Fibroblast of lung (primary cell): Measurements from ENCODE around the gene PRDM16. TPM values are rescaled to one million over a fixed set of nuclear protein-coding genes. Genes with fewer than 3 reads are reported as not detected.

Experiments
- DNase-seq, 2 donors: peaks; one replicate each; pipeline versions ENCODE4 v3.0.0 to v3.0.0-alpha.2; 2010; ENCODE audit warnings: low read depth in 2 of 2
- H2AFZ ChIP-seq: 2 replicates; pipeline ENCODE4 v1.5.1; 2012; ENCODE audit warnings: low read length, control low read depth, inconsistent platforms
- H3K27ac ChIP-seq: 2 replicates; pipeline ENCODE4 v1.5.1; 2011; ENCODE audit warnings: low read length, control low read depth; ENCODE audit not compliant: insufficient read depth
- H3K27me3 ChIP-seq: 2 replicates; pipeline ENCODE4 v1.5.1; 2011; ENCODE audit warnings: mild to moderate bottlenecking, low read length; ENCODE audit not compliant: control insufficient read depth, insufficient read depth
- H3K36me3 ChIP-seq: 2 replicates; pipeline ENCODE4 v1.5.1; 2011; ENCODE audit warnings: low read length; ENCODE audit not compliant: control insufficient read depth, insufficient read depth
- H3K4me1 ChIP-seq: 2 replicates; pipeline ENCODE4 v1.5.1; 2011; ENCODE audit warnings: low read length; ENCODE audit not compliant: control insufficient read depth, insufficient read depth; ENCODE audit errors: extremely low read depth
- H3K4me2 ChIP-seq: 2 replicates; pipeline ENCODE4 v1.5.1; 2011; ENCODE audit warnings: low read length, control low read depth; ENCODE audit not compliant: insufficient read depth; ENCODE audit errors: extremely low read depth
- H3K4me3 ChIP-seq, 4 experiments: fragments of 200-600 bp in 1 of 4; sonication (generic) in 1 of 4; replicated peaks in 1 of 4; 2 replicates each; pipeline ENCODE4 v1.5.1; 2011 to 2016; ENCODE audit warnings: low read length in 4 of 4, low read depth in 3 of 4, mild to moderate bottlenecking in 3 of 4, control low read depth in 2 of 4, inconsistent platforms in 1 of 4, mixed read lengths in 1 of 4; ENCODE audit not compliant: insufficient read depth in 1 of 4; ENCODE audit errors: control extremely low read depth in 1 of 4
- H3K79me2 ChIP-seq: 2 replicates; pipeline ENCODE4 v1.5.1; 2012; ENCODE audit warnings: mild to moderate bottlenecking, low read length, inconsistent platforms; ENCODE audit not compliant: control insufficient read depth, insufficient read depth
- H3K9ac ChIP-seq: 2 replicates; pipeline ENCODE4 v1.5.1; 2011; ENCODE audit warnings: mild to moderate bottlenecking, low read length, control low read depth; ENCODE audit not compliant: insufficient read depth
- H3K9me3 ChIP-seq: 2 replicates; pipeline ENCODE4 v1.5.1; 2012; ENCODE audit warnings: low read depth, low read length; ENCODE audit not compliant: control insufficient read depth, insufficient read depth
- H4K20me1 ChIP-seq: 2 replicates; pipeline ENCODE4 v1.5.1; 2011; ENCODE audit warnings: low read length; ENCODE audit not compliant: control insufficient read depth, insufficient read depth; ENCODE audit errors: extremely low read depth
- CTCF ChIP-seq, 2 donors: IDR thresholded peaks in 1 of 2; conservative IDR thresholded peaks in 1 of 2; 1 replicate in 1 of 2; 2 replicates in 1 of 2; pipeline ENCODE4 v1.5.1; 2011 to 2012; ENCODE audit warnings: low read length in 2 of 2, control low read depth in 1 of 2, inconsistent platforms in 1 of 2, low read depth in 1 of 2, mild to moderate bottlenecking in 1 of 2
- EZH2 ChIP-seq: IDR thresholded peaks from 2 replicates; pipeline ENCODE4 v1.5.1; 2012; ENCODE audit warnings: low read length, control low read depth, mild to moderate bottlenecking; ENCODE audit errors: missing control alignments
- polyA plus RNA-seq, 2 donors: library from polyadenylated mRNA; depleted of rRNA in 1 of 2; stranded (reverse) in 1 of 2; unstranded in 1 of 2; fragments of >200 nt; gene quantifications; 2 replicates each; pipeline ENCODE4 v1.2.1, GENCODE V29; 2011 to 2012; ENCODE audit warnings: missing spikeins in 1 of 2
- total RNA-seq: library from RNA; depleted of rRNA; stranded (reverse); fragments of >200 nt; gene quantifications from 2 replicates; pipeline ENCODE4 v1.2.1, GENCODE V29; 2014

The PRDM16 gene
- total and polyA plus RNA-seq, 2 donors (not counting 1 experiment from before 2014, with no cell fraction given) = 0.30 to 1.8 TPM

GRCh38 chr1:3339856-3340255, 270.9 kb downstream of the PRDM16 start:
- Histone ChIP-seq H3K4me3 (no peak overlapping the region), H3K79me2 (no peaks in the 10 kb centered on the region), H4K20me1 (no peaks in the 10 kb centered on the region), H3K4me2 (no peak overlapping the region), H3K36me3 (no peaks in the 10 kb centered on the region), H3K4me1 (no peaks in the 10 kb centered on the region), H3K9me3 (peaks cover 5% of the 10 kb centered on the region), H3K27ac (no peak overlapping the region), H2AFZ (no peak overlapping the region), H3K27me3 (no peaks in the 10 kb centered on the region), H3K9ac (no peak overlapping the region)
- no peak for DNase-seq
- TF ChIP-seq EZH2 (no peak), CTCF (conservative IDR thresholded peaks at IDR 0.05 in 1 of 2, IDR thresholded peaks at IDR 0.05 in 1 of 2; ENCODE audit: low read depth in 1 of 2, low read length in 2 of 2) (no peak)

- H3K9ac ChIP-seq = no peak overlapping the region
- H2AFZ ChIP-seq = no peak overlapping the region
- no peaks in the 10 kb centered on the region for H3K36me3 ChIP-seq
- no peak for TF ChIP-seq CTCF (conservative IDR thresholded peaks at IDR 0.05 in 1 of 2, IDR thresholded peaks at IDR 0.05 in 1 of 2; ENCODE audit: low read depth in 1 of 2, low read length in 2 of 2)
- TF ChIP-seq EZH2 = no peak
- H4K20me1 ChIP-seq = no peaks in the 10 kb centered on the region
- no peak overlapping the region for H3K27ac ChIP-seq
- H3K79me2 ChIP-seq = no peaks in the 10 kb centered on the region
- peaks cover 5% of the 10 kb centered on the region for H3K9me3 ChIP-seq
- H3K4me1 ChIP-seq = no peaks in the 10 kb centered on the region
- H3K4me2 ChIP-seq = no peak overlapping the region
- H3K4me3 ChIP-seq = no peak overlapping the region
- DNase-seq = no peak
- H3K27me3 ChIP-seq = no peaks in the 10 kb centered on the region
Measured at GRCh38 chr1:3340548-3341235, 271.7 kb downstream of the PRDM16 start.

- Histone ChIP-seq H4K20me1 (no peaks in the 10 kb centered on the region), H3K79me2 (no peaks in the 10 kb centered on the region), H3K4me1 (no peaks in the 10 kb centered on the region), H3K9me3 (peaks cover 5% of the 10 kb centered on the region), H3K4me3 (no peak overlapping the region), H3K4me2 (no peak overlapping the region), H3K27me3 (no peaks in the 10 kb centered on the region), H3K27ac (no peak overlapping the region), H3K36me3 (no peaks in the 10 kb centered on the region), H3K9ac (no peak overlapping the region), H2AFZ (no peak overlapping the region)
- no peak for TF ChIP-seq CTCF (conservative IDR thresholded peaks at IDR 0.05 in 1 of 2, IDR thresholded peaks at IDR 0.05 in 1 of 2; ENCODE audit: low read depth in 1 of 2, low read length in 2 of 2)
- TF ChIP-seq EZH2 = no peak
- DNase-seq = no peak
Measured at GRCh38 chr1:3341236-3341994, 272.4 kb downstream of the PRDM16 start.
